Nephron progenitor cell (in vitro differentiated cells): ENCODE results near the gene DDX1.

Experiments used
- DNase-seq: peaks from one replicate; pipeline ENCODE4 v3.0.0; 2021
- H3K27ac Mint-ChIP-seq: 2 replicates; pipeline ENCODE4 v1.8.0; 2021; ENCODE audit warnings: mild to moderate bottlenecking, moderate library complexity, mixed read lengths
- H3K27me3 Mint-ChIP-seq: 2 replicates; pipeline ENCODE4 v1.8.0; 2021; ENCODE audit warnings: mild to moderate bottlenecking, low read depth, mixed read lengths; ENCODE audit not compliant: poor library complexity
- H3K36me3 Mint-ChIP-seq: 2 replicates; pipeline ENCODE4 v1.8.0; 2021; ENCODE audit warnings: low read depth, mixed read lengths
- H3K4me1 Mint-ChIP-seq: 2 replicates; pipeline ENCODE4 v1.8.0; 2021; ENCODE audit warnings: mixed read lengths
- H3K4me3 Mint-ChIP-seq: 2 replicates; pipeline ENCODE4 v1.8.0; 2021; ENCODE audit warnings: mild to moderate bottlenecking, moderate library complexity, mixed read lengths
- H3K9me3 Mint-ChIP-seq: 2 replicates; pipeline ENCODE4 v1.8.0; 2021; ENCODE audit warnings: mild to moderate bottlenecking, moderate library complexity, mixed read lengths
- TF ChIP-seq, protein P1 (sequence below): fragments of 200-600 bp; sonication (generic); IDR thresholded peaks from 2 replicates; pipeline ENCODE4 v1.5.0; 2021; ENCODE audit warnings: antibody characterized with exemption

Gene DDX1

DNA sequence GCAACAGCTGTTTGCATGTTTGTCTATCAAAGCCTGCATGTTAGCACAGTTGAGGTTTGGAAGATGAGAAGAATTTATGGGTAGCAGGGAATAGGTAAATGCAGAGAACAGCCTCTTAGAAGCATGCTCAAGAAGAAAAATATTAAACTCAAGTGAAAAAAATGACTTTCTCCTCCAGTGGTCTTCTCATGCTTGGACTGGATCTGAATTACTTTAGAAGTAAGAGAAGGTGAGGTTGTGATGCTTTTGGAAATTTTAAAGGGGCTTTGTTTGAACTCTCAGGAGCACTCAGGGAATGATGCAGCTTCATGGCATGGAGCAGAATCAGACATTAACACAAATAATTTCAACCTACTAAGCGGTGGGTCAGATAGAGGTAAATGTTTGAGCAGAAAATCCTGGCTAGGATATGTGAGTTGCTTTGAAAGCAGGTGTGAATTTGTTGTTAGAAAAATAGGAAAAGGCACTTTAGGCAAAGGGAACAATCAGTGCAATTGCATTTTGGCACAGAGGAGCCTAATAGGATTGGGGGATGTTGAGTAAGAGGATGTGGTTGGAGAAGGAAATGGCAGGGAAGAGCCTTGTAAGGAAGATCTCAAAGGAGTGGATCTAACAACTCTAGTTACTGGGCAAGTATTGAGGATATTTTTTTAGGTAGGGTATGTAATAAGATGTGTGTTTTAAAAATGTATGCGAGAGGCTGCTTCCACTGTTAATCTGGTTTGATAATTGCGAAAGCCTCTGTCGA lies 76.3 kb downstream of the DDX1 start:
- peaks cover 17% of the 10 kb centered on the region for H3K9me3 Mint-ChIP-seq
- peaks cover 74% of the 10 kb centered on the region for H3K4me1 Mint-ChIP-seq
- H3K27ac Mint-ChIP-seq: peak overlapping the region; percentile 2
- no peak overlapping the region for H3K4me3 Mint-ChIP-seq
- TF ChIP-seq, protein P1, sequence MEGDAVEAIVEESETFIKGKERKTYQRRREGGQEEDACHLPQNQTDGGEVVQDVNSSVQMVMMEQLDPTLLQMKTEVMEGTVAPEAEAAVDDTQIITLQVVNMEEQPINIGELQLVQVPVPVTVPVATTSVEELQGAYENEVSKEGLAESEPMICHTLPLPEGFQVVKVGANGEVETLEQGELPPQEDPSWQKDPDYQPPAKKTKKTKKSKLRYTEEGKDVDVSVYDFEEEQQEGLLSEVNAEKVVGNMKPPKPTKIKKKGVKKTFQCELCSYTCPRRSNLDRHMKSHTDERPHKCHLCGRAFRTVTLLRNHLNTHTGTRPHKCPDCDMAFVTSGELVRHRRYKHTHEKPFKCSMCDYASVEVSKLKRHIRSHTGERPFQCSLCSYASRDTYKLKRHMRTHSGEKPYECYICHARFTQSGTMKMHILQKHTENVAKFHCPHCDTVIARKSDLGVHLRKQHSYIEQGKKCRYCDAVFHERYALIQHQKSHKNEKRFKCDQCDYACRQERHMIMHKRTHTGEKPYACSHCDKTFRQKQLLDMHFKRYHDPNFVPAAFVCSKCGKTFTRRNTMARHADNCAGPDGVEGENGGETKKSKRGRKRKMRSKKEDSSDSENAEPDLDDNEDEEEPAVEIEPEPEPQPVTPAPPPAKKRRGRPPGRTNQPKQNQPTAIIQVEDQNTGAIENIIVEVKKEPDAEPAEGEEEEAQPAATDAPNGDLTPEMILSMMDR: no peak
- DNase-seq: no peak
- H3K36me3 Mint-ChIP-seq: peaks cover 6% of the 10 kb centered on the region
- peaks cover 3% of the 10 kb centered on the region for H3K27me3 Mint-ChIP-seq

DNA sequence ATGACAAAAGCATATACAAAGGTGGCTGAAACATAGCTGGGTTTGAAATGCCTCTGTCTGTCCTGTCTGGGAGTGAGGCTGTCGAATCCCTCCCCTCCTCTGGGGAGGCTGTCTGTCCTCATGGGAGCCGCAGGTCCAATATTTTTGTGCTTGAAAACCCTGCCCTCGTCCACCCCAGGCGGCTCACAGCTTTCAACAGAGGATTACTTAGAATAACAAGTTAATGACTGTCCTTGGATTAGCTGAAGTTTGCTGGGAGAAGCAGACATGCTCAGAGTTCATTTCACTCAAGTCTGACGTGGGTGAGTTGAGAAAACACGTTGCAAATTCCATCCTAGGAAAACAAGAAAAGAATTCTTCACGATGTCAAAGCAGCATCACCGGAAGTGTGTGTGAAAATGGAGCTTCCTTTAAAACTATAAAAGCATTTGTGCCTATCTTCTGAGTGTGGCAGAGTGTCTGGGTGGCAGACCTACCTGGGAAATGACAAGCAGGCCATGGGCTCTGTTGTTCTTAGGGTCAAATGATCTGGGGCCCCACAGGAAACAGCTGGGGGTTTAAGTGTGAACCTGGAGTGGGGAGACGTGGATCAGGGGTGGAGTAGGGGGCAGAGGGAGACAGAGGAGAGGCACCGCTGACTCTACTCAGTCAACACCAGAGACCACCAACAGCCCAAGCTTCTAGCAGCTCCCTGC lies 77.1 kb downstream of the DDX1 start:
- no peak for DNase-seq
- Mint-ChIP-seq H3K27ac (peak overlapping the region; percentile 91), H3K36me3 (peaks cover 6% of the 10 kb centered on the region), H3K27me3 (peaks cover 3% of the 10 kb centered on the region), H3K9me3 (peaks cover 16% of the 10 kb centered on the region), H3K4me3 (no peak overlapping the region), H3K4me1 (peaks cover 79% of the 10 kb centered on the region)
- TF ChIP-seq, protein P1: no peak

DNA sequence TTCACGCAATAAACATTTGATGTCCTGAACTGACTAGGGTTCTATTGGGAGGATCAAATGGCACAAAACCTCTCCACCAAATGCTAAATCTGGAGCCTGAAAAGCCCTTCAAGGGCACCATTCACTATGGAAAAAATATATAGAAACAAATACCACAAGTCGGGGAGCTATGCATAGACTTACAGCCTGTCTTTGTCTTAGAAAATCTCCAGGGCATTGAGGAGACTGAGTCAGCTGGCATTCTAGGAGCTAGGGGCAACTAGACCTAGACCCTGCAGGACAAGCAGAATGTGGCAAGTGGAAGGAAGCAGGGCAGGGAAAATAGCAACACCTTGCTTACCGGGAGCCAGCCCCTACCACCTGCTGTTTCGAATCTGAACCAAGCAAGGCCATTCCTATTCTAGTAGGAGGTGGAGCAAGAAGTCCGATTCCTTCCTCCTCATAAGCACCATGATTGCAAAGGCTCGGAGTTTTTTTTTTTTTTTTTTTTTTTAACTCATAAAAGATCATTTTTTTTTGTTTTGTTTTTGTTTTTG lies 77.8 kb downstream of the DDX1 start:
- no peak for DNase-seq
- H3K36me3 Mint-ChIP-seq: peaks cover 6% of the 10 kb centered on the region
- H3K27me3 Mint-ChIP-seq: peaks cover 3% of the 10 kb centered on the region
- H3K27ac Mint-ChIP-seq: peak overlapping the region; percentile 91
- no peak overlapping the region for H3K4me3 Mint-ChIP-seq
- H3K9me3 Mint-ChIP-seq: peaks cover 11% of the 10 kb centered on the region
- peaks cover 79% of the 10 kb centered on the region for H3K4me1 Mint-ChIP-seq
- TF ChIP-seq, protein P1: no peak

DNA sequence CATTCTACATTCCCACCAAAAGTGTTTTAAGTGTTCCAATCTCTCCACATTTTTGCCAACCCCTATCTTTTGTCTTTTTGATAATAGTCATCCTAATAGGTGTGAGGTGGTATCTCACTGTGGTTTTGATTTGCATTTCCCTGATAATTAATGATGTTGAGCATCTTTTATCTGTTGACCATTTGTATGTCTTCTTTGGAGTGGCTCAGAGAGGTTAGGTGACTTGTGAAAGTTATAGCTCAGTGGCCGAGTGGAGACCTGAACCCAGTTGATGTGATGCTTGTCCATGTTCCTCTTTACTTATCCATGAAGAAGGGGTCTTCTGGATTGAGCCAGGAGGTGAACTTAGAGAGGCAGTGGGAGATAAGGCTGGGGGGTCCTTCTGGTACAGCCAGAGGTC lies 78.8 kb downstream of the DDX1 start:
- H3K36me3 Mint-ChIP-seq: peaks cover 6% of the 10 kb centered on the region
- TF ChIP-seq, protein P1: no peak
- no peak for DNase-seq
- H3K4me1 Mint-ChIP-seq: peaks cover 79% of the 10 kb centered on the region
- H3K9me3 Mint-ChIP-seq: peaks cover 11% of the 10 kb centered on the region
- peaks cover 3% of the 10 kb centered on the region for H3K27me3 Mint-ChIP-seq
- no peak overlapping the region for H3K4me3 Mint-ChIP-seq
- H3K27ac Mint-ChIP-seq: no peak overlapping the region

DNA sequence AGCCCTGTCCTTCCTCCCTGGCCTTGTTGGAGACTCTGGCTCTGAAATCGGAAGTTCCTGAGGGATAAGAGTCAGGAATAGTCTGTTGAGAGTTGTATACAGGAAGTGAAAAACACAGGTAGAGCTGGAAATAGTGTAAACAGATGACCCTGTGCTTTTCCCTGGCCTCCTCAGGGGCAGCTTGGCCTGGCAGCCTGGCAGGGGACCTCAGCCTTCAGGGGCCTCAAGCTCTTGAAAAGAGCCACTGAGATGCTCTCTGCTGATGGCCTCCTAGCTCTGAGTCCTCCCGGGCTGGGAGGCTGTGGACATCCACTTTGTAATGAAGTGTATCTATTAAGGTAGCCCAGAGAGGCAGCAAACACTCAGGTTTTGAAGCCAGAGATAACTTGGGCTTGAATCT lies 79.3 kb downstream of the DDX1 start:
- H3K36me3 Mint-ChIP-seq: peaks cover 6% of the 10 kb centered on the region
- no peak for DNase-seq
- H3K27ac Mint-ChIP-seq: no peak overlapping the region
- TF ChIP-seq, protein P1: no peak
- H3K27me3 Mint-ChIP-seq: peaks cover 3% of the 10 kb centered on the region
- no peak overlapping the region for H3K4me3 Mint-ChIP-seq
- peaks cover 80% of the 10 kb centered on the region for H3K4me1 Mint-ChIP-seq
- peaks cover 11% of the 10 kb centered on the region for H3K9me3 Mint-ChIP-seq
